H1 (cell line): Measurements from ENCODE around the gene HMG20A.

ENCODE experiments used
- CHD2 ChIP-seq: IDR thresholded peaks from 2 replicates; pipeline ENCODE4 v1.6.1; 2012; ENCODE audit warnings: low read length, improper control_type of control experiment
- CREB1 ChIP-seq: IDR thresholded peaks from 2 replicates; pipeline ENCODE4 v1.6.1; 2012; ENCODE audit warnings: inconsistent platforms
- CTBP2 ChIP-seq: IDR thresholded peaks from 2 replicates; pipeline ENCODE4 v1.7.0; 2011; ENCODE audit warnings: borderline replicate concordance, mild to moderate bottlenecking, moderate library complexity, mixed read lengths, low read length; ENCODE audit not compliant: insufficient read depth, insufficient read length
- CTCF ChIP-seq, 3 experiments: IDR thresholded peaks; 1 replicate in 2 of 3; 2 replicates in 1 of 3; pipeline versions ENCODE4 v1.5.1 to v1.6.1; 2011; ENCODE audit warnings: low read length in 3 of 3, mild to moderate bottlenecking in 3 of 3, inconsistent platforms in 2 of 3, low read depth in 1 of 3, moderate library complexity in 1 of 3; ENCODE audit not compliant: insufficient read depth in 1 of 3; ENCODE audit errors: control extremely low read depth in 1 of 3
- POLR2AphosphoS5 ChIP-seq: IDR thresholded peaks from 2 replicates; pipeline ENCODE4 v1.6.1; 2011; ENCODE audit warnings: low read depth, low read length
- RFX5 ChIP-seq: IDR thresholded peaks from 2 replicates; pipeline ENCODE4 v1.6.1; 2011; ENCODE audit warnings: low read depth, low read length, improper control_type of control experiment, borderline replicate concordance
- ZNF274 ChIP-seq: IDR thresholded peaks from 2 replicates; pipeline ENCODE4 v1.7.0; 2012; ENCODE audit warnings: low read length, borderline replicate concordance; ENCODE audit errors: extremely low read depth

- TF ChIP-seq CTCF (IDR thresholded peaks at IDR 0.05; ENCODE audit: control extremely low read depth in 1 of 3, insufficient read depth in 1 of 3, low read depth in 1 of 3, low read length in 3 of 3) (no peak), RFX5 (no peak), POLR2AphosphoS5 (no peak), CREB1 (no peak), CTBP2 (no peak), ZNF274 (no peak), CHD2 (no peak)
These were observed 43.6 kb downstream of the HMG20A start for GRCh38 chr15:77464129-77464865.
